Keratinocyte (primary cell): Measurements from ENCODE around the gene CDHR2. TPM values are rescaled to one million over a fixed set of nuclear protein-coding genes. Genes with fewer than 3 reads are reported as not detected.
A peak's percentile ranks its signal among the peaks of the same experiment; 100 is the strongest.

Experiments used
- DNase-seq: peaks from one replicate; pipeline ENCODE4 v3.0.0-alpha.2; 2011; ENCODE audit warnings: low read depth, missing footprints, low spot score
- FAIRE-seq: peaks from 2 replicates; lab custom pipeline; 2011; peaks lifted over from hg19 to GRCh38; lab: Jason Lieb, UNC
- H2AFZ ChIP-seq: 2 replicates; pipeline ENCODE4 v1.6.0; 2012; ENCODE audit warnings: low read length, control low read depth, inconsistent platforms; ENCODE audit not compliant: control insufficient read depth
- H3K27ac ChIP-seq: 2 replicates; pipeline ENCODE4 v1.5.1; 2011; ENCODE audit warnings: low read length; ENCODE audit not compliant: control insufficient read depth, insufficient read depth
- H3K27me3 ChIP-seq: 3 replicates; pipeline ENCODE4 v1.6.0; 2011; ENCODE audit warnings: low read length; ENCODE audit not compliant: control insufficient read depth, insufficient read depth; ENCODE audit errors: extremely low read depth
- H3K36me3 ChIP-seq, 2 experiments: 2 replicates in 1 of 2; 3 replicates in 1 of 2; pipeline ENCODE4 v1.5.1; 2011; ENCODE audit warnings: low read length in 2 of 2, mild to moderate bottlenecking in 1 of 2; ENCODE audit not compliant: control insufficient read depth in 2 of 2, insufficient read depth in 2 of 2; ENCODE audit errors: extremely low read depth in 1 of 2
- H3K4me1 ChIP-seq: 3 replicates; pipeline ENCODE4 v1.5.1; 2011; ENCODE audit warnings: low read length; ENCODE audit not compliant: control insufficient read depth, insufficient read depth; ENCODE audit errors: extremely low read depth
- H3K4me2 ChIP-seq: 3 replicates; pipeline ENCODE4 v1.6.0; 2011; ENCODE audit warnings: low read depth, low read length; ENCODE audit not compliant: control insufficient read depth, insufficient read depth; ENCODE audit errors: extremely low read depth
- H3K4me3 ChIP-seq, 3 experiments: fragments of 200-600 bp in 1 of 3; sonication (generic) in 1 of 3; 2 replicates in 2 of 3; 3 replicates in 1 of 3; pipeline ENCODE4 v1.5.1; 2011 to 2016; ENCODE audit warnings: low read length in 3 of 3, mild to moderate bottlenecking in 3 of 3, control low read depth in 2 of 3, inconsistent platforms in 1 of 3, low read depth in 1 of 3, mixed read lengths in 1 of 3, mixed run types in 1 of 3, moderate library complexity in 1 of 3; ENCODE audit not compliant: control insufficient read depth in 2 of 3, insufficient read depth in 2 of 3; ENCODE audit errors: extremely low read depth in 1 of 3
- H3K79me2 ChIP-seq: 2 replicates; pipeline ENCODE4 v1.6.0; 2012; ENCODE audit warnings: low read length; ENCODE audit not compliant: control insufficient read depth, insufficient read depth
- H3K9ac ChIP-seq: 3 replicates; pipeline ENCODE4 v1.6.0; 2011; ENCODE audit warnings: low read length; ENCODE audit not compliant: control insufficient read depth, insufficient read depth; ENCODE audit errors: extremely low read depth
- H3K9me1 ChIP-seq: 3 replicates; pipeline ENCODE4 v1.6.0; 2011; ENCODE audit warnings: low read length; ENCODE audit not compliant: control insufficient read depth, insufficient read depth; ENCODE audit errors: extremely low read depth
- H3K9me3 ChIP-seq: 2 replicates; pipeline ENCODE4 v1.5.1; 2012; ENCODE audit warnings: low read depth, low read length; ENCODE audit not compliant: control insufficient read depth
- H4K20me1 ChIP-seq: 3 replicates; pipeline ENCODE4 v1.6.0; 2011; ENCODE audit warnings: low read length; ENCODE audit not compliant: control insufficient read depth, insufficient read depth; ENCODE audit errors: extremely low read depth
- EZH2 ChIP-seq: IDR thresholded peaks from one replicate; pipeline ENCODE4 v1.6.1; 2012; ENCODE audit warnings: inconsistent platforms, mild to moderate bottlenecking, low read length, moderate library complexity
- dilution Hi-C: fragments of 300-500 bp; cut with MboI; formaldehyde crosslinking; loops from one replicate; pipeline ENCODE4 v1.7.0; 2020; ENCODE audit warnings: low sequenced_read_pairs; ENCODE audit not compliant: extremely low pct_ligation_motif_present
- polyA plus RNA-seq, 5 experiments: library from polyadenylated mRNA; depleted of rRNA in 3 of 5; stranded (reverse) in 3 of 5; stranded (forward) in 1 of 5; unstranded in 1 of 5; fragments of >200 nt; gene quantifications; 1 replicate in 1 of 5; 2 replicates in 3 of 5; 3 replicates in 1 of 5; pipeline versions ENCODE4 v1.2.1 to v1.2.3, GENCODE V29; 2011 to 2012; ENCODE audit warnings: missing spikeins in 2 of 5, low read depth in 1 of 5, low replicate concordance in 1 of 5
- TF ChIP-seq, protein P1 (sequence below), 3 experiments: IDR thresholded peaks in 1 of 3; conservative IDR thresholded peaks in 1 of 3; optimal IDR thresholded peaks in 1 of 3; 2 replicates in 2 of 3; 3 replicates in 1 of 3; pipeline versions ENCODE3 to v1.5.1; 2011; ENCODE audit warnings: low read length in 3 of 3, mild to moderate bottlenecking in 3 of 3, moderate library complexity in 2 of 3, control low read depth in 1 of 3, inconsistent platforms in 1 of 3; ENCODE audit not compliant: insufficient read depth in 2 of 3; ENCODE audit errors: extremely low read depth in 1 of 3

CDHR2 gene
- polyA plus RNA-seq, 1 donor (not counting 4 experiments of a cell fraction or from before 2014, with no cell fraction given), result not detected

DNA sequence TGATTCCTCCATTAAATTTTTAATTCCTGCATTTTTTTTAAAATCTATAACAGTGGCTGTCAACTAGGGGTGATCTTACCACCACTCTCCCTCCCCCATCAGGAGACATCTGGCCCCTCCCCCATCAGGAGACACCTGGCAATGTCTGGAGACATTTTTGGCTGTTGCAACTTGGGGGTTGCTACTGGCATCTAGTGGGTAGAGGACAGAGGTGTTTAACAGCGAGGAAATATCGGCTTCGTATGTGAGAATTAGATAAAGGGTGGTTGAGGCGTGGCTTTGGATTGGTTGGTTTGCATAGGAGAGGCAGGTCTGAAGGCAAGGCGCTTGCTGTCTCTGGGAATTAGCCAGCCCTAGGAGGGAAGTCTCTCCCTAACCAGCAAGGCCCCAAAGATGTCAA, 10.5 kb downstream of the CDHR2 start:
- H3K4me1 ChIP-seq, result peaks cover 13% of the 10 kb centered on the region
- no peak overlapping the region for H3K4me2 ChIP-seq
- DNase-seq (no peak), FAIRE-seq (peak; percentile 17)
- H3K79me2 ChIP-seq, result no peaks in the 10 kb centered on the region
- no peak overlapping the region for H3K9ac ChIP-seq
- no peaks in the 10 kb centered on the region for H3K9me3 ChIP-seq
- no peak overlapping the region for H3K4me3 ChIP-seq
- no peak overlapping the region for H2AFZ ChIP-seq
- TF ChIP-seq, protein P1, sequence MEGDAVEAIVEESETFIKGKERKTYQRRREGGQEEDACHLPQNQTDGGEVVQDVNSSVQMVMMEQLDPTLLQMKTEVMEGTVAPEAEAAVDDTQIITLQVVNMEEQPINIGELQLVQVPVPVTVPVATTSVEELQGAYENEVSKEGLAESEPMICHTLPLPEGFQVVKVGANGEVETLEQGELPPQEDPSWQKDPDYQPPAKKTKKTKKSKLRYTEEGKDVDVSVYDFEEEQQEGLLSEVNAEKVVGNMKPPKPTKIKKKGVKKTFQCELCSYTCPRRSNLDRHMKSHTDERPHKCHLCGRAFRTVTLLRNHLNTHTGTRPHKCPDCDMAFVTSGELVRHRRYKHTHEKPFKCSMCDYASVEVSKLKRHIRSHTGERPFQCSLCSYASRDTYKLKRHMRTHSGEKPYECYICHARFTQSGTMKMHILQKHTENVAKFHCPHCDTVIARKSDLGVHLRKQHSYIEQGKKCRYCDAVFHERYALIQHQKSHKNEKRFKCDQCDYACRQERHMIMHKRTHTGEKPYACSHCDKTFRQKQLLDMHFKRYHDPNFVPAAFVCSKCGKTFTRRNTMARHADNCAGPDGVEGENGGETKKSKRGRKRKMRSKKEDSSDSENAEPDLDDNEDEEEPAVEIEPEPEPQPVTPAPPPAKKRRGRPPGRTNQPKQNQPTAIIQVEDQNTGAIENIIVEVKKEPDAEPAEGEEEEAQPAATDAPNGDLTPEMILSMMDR (optimal IDR thresholded peaks at IDR 0.05 in 1 of 3, IDR thresholded peaks at IDR 0.05 in 1 of 3, conservative IDR thresholded peaks at IDR 0.05 in 1 of 3; ENCODE audit: extremely low read depth in 1 of 3, insufficient read depth in 2 of 3, low read length in 3 of 3), result peak in 1 of 3 experiments; percentile 33
- no peak for TF ChIP-seq EZH2
- H4K20me1 ChIP-seq, result no peaks in the 10 kb centered on the region
- H3K27me3 ChIP-seq, result no peaks in the 10 kb centered on the region
- no peak overlapping the region for H3K27ac ChIP-seq
- H3K9me1 ChIP-seq, result no peaks in the 10 kb centered on the region
- H3K36me3 ChIP-seq, result no peaks in the 10 kb centered on the region
- dilution Hi-C loops, result no loop called here

DNA sequence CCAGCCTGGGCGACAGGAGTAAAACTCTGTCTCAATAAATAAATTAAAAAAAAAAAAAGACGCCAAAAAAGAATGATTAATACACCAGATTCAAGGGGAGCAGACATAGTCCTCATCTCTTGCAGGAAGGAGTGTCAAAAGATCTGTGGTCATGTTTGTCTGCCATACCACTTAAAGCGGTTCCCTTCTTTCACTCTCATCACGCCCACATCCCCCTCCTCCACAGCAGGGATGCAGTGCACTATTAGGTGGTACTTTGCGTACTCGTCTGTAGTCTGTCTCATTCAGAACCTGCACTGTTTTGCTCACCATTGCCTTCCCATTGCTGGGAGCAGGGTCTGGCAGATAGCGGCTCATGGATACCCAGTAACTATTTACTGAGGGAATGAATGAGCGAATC, 11.2 kb downstream of the CDHR2 start:
- Histone ChIP-seq H3K4me3 (no peak overlapping the region), H3K27ac (no peak overlapping the region), H2AFZ (no peak overlapping the region), H3K79me2 (no peaks in the 10 kb centered on the region), H3K4me1 (peaks cover 13% of the 10 kb centered on the region), H3K4me2 (no peak overlapping the region), H3K9me3 (no peaks in the 10 kb centered on the region), H3K36me3 (no peaks in the 10 kb centered on the region), H3K9me1 (no peaks in the 10 kb centered on the region), H3K27me3 (no peaks in the 10 kb centered on the region), H4K20me1 (no peaks in the 10 kb centered on the region), H3K9ac (no peak overlapping the region)
- no peak for TF ChIP-seq EZH2
- TF ChIP-seq, protein P1 (optimal IDR thresholded peaks at IDR 0.05 in 1 of 3, IDR thresholded peaks at IDR 0.05 in 1 of 3, conservative IDR thresholded peaks at IDR 0.05 in 1 of 3; ENCODE audit: extremely low read depth in 1 of 3, insufficient read depth in 2 of 3, low read length in 3 of 3), result no peak
- FAIRE-seq (no peak), DNase-seq (no peak)
- dilution Hi-C loops, result no loop called here
